Peyer's patch (tissue), 4 donors: Measurements from ENCODE around the gene OSBPL6. TPM values are rescaled to one million over a fixed set of nuclear protein-coding genes. Genes with fewer than 3 reads are reported as not detected.

Experiments used
- DNase-seq, 3 donors: peaks; one replicate each; pipeline ENCODE4 v3.0.0-alpha.2; 2017 to 2019
- H3K27ac ChIP-seq, 4 donors: fragments of 200-600 bp; sonication (generic); one replicate each; pipeline ENCODE4 v1.5.1; 2016 to 2019
- H3K27me3 ChIP-seq, 2 donors: fragments of 200-600 bp; sonication (generic); one replicate each; pipeline ENCODE4 v1.5.1; 2019
- H3K36me3 ChIP-seq, 3 donors: fragments of 200-600 bp; sonication (generic); one replicate each; pipeline ENCODE4 v1.5.1; 2016 to 2019
- H3K4me1 ChIP-seq, 4 donors: fragments of 200-600 bp; sonication (generic); one replicate each; pipeline ENCODE4 v1.5.1; 2016 to 2019
- H3K4me3 ChIP-seq, 4 donors: fragments of 200-600 bp; sonication (generic); 1 replicate in 3 of 4; 2 replicates in 1 of 4; pipeline ENCODE4 v1.5.1; 2016 to 2019; ENCODE audit warnings: mild to moderate bottlenecking in 1 of 4
- H3K9me3 ChIP-seq, 4 donors: fragments of 200-600 bp; sonication (generic); one replicate each; pipeline ENCODE4 v1.5.1; 2016 to 2019; ENCODE audit warnings: mild to moderate bottlenecking in 1 of 4
- CTCF ChIP-seq, 6 experiments: fragments of 450-650 bp in 4 of 6; fragments of 200-600 bp in 2 of 6; sonication (generic) in 1 of 6; IDR thresholded peaks; one replicate each; pipeline ENCODE4 v1.5.1; 2017 to 2019; ENCODE audit warnings: antibody characterized with exemption in 6 of 6, mild to moderate bottlenecking in 3 of 6, moderate library complexity in 1 of 6
- POLR2A ChIP-seq, 2 donors: fragments of 450-650 bp; IDR thresholded peaks; one replicate each; pipeline ENCODE4 v1.5.1; 2017; ENCODE audit warnings: antibody characterized with exemption in 2 of 2, mild to moderate bottlenecking in 2 of 2, moderate library complexity in 2 of 2
- total RNA-seq, 4 donors: library from RNA; depleted of rRNA; stranded (reverse); fragments of >200 nt; gene quantifications; one replicate each; pipeline ENCODE4 v1.1.0, GENCODE V29; 2016

Gene OSBPL6
- total RNA-seq, 4 donors from 2014 or later: 3.4 to 14.9 (median 4.9) TPM

- TF ChIP-seq CTCF (IDR thresholded peaks at IDR 0.05) (no peak), POLR2A (IDR thresholded peaks at IDR 0.05) (no peak)
- no peak overlapping the region for H3K27ac ChIP-seq
- H3K27me3 ChIP-seq: no peaks in the 10 kb centered on the region
- DNase-seq: no peak
- H3K9me3 ChIP-seq: no peaks in the 10 kb centered on the region
- no peak overlapping the region for H3K4me3 ChIP-seq
- no peaks in the 10 kb centered on the region for H3K4me1 ChIP-seq
- no peaks in the 10 kb centered on the region for H3K36me3 ChIP-seq
Observed at GRCh38 chr2:178307650-178308049, 113.3 kb downstream of the OSBPL6 start.

DNA sequence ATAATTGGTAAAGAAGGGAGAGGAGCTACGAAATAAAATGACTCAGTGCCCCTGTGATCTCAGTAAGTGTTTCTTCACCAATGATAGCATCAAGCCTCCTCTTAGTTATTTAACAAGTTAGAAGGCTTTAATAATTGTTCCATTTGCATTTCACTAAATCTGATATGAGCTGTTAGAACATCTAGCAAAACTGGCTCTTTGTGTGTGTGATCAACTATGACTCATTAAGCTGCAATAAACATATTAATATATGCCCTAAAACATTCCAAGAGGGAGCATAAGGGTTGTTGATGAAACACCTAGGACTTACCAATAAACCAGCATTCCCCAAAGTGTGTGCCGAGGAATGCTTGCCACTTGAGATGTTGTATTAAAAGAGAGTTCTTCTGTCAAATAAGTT, 115.2 kb downstream of the OSBPL6 start:
- no peaks in the 10 kb centered on the region for H3K4me1 ChIP-seq
- H3K36me3 ChIP-seq: no peaks in the 10 kb centered on the region
- H3K4me3 ChIP-seq: no peak overlapping the region
- no peak overlapping the region for H3K27ac ChIP-seq
- H3K27me3 ChIP-seq: no peaks in the 10 kb centered on the region
- H3K9me3 ChIP-seq: no peaks in the 10 kb centered on the region
- TF ChIP-seq CTCF (IDR thresholded peaks at IDR 0.05) (no peak), POLR2A (IDR thresholded peaks at IDR 0.05) (no peak)
- DNase-seq: no peak

GRCh38 chr2:178315078-178315477, 120.8 kb downstream of the OSBPL6 start:
- Histone ChIP-seq H3K4me3 (no peak overlapping the region), H3K4me1 (no peaks in the 10 kb centered on the region), H3K9me3 (no peaks in the 10 kb centered on the region), H3K36me3 (no peaks in the 10 kb centered on the region), H3K27ac (no peak overlapping the region), H3K27me3 (no peaks in the 10 kb centered on the region)
- TF ChIP-seq POLR2A (IDR thresholded peaks at IDR 0.05) (no peak), CTCF (IDR thresholded peaks at IDR 0.05) (peak in 1 of 6 experiments; percentile 7)
- no peak for DNase-seq

- H3K27ac ChIP-seq: no peak overlapping the region
- H3K4me3 ChIP-seq: no peak overlapping the region
Observed at GRCh38 chr2:178315488-178315948, 121.2 kb downstream of the OSBPL6 start.

GRCh38 chr2:178317811-178318210, 123.5 kb downstream of the OSBPL6 start:
- Histone ChIP-seq H3K4me1 (no peaks in the 10 kb centered on the region), H3K27me3 (no peaks in the 10 kb centered on the region), H3K36me3 (no peaks in the 10 kb centered on the region), H3K4me3 (no peak overlapping the region), H3K9me3 (no peaks in the 10 kb centered on the region), H3K27ac (no peak overlapping the region)
- no peak for DNase-seq
- TF ChIP-seq POLR2A (IDR thresholded peaks at IDR 0.05) (no peak), CTCF (IDR thresholded peaks at IDR 0.05) (no peak)

More at GRCh38 chr2:178315488-178315948, 121.2 kb downstream of the OSBPL6 start:
- Histone ChIP-seq H3K27me3 (no peaks in the 10 kb centered on the region), H3K9me3 (no peaks in the 10 kb centered on the region), H3K4me1 (no peaks in the 10 kb centered on the region), H3K36me3 (no peaks in the 10 kb centered on the region)
- DNase-seq: no peak
- TF ChIP-seq POLR2A (IDR thresholded peaks at IDR 0.05) (no peak), CTCF (IDR thresholded peaks at IDR 0.05) (no peak)

- Histone ChIP-seq H3K4me3 (no peak overlapping the region), H3K4me1 (no peaks in the 10 kb centered on the region), H3K9me3 (no peaks in the 10 kb centered on the region), H3K27ac (no peak overlapping the region), H3K27me3 (no peaks in the 10 kb centered on the region), H3K36me3 (no peaks in the 10 kb centered on the region)
- no peak for DNase-seq
- TF ChIP-seq CTCF (IDR thresholded peaks at IDR 0.05): no peak
- no peak for TF ChIP-seq POLR2A (IDR thresholded peaks at IDR 0.05)
Observed at GRCh38 chr2:178320011-178320585, 125.8 kb downstream of the OSBPL6 start.
